ENCODE measurements around the gene GDF10. TPM values are rescaled to one million over a fixed set of nuclear protein-coding genes. Genes with fewer than 3 reads are reported as not detected.

GDF10 gene
- total and polyA plus RNA-seq, 2 donors (not counting 1 experiment from before 2014, with no cell fraction given), result not detected

GRCh38 chr10:47283101-47283630 is 16.8 kb upstream of the GDF10 start:
- Mint-ChIP-seq H3K27ac (no peak overlapping the region), H3K4me3 (no peak overlapping the region), H3K27me3 (peaks cover 3% of the 10 kb centered on the region), H3K9me3 (ENCODE audit: insufficient read depth) (no peaks in the 10 kb centered on the region), H3K4me1 (peaks cover 24% of the 10 kb centered on the region)
- Histone ChIP-seq H4K20me1 (ENCODE audit: control insufficient read depth, insufficient read depth, low read length, poor library complexity, severe bottlenecking) (no peaks in the 10 kb centered on the region), H3K27me3 (replicated peaks in 1 of 4; ENCODE audit: control extremely low read depth in 1 of 4, control insufficient read depth in 3 of 4, insufficient read depth in 4 of 4, low read length in 3 of 4) (no peaks in the 10 kb centered on the region), H2AFZ (ENCODE audit: insufficient read depth, low read depth, low read length, poor library complexity, severe bottlenecking) (no peak overlapping the region), H3K9ac (ENCODE audit: low read length) (no peak overlapping the region), H3K4me3 (ENCODE audit: control extremely low read depth in 1 of 5, extremely low read depth in 1 of 5, insufficient read depth in 1 of 5, low read depth in 2 of 5, low read length in 4 of 5) (no peak overlapping the region), H3K9me3 (ENCODE audit: control extremely low read depth in 1 of 3, control insufficient read depth in 2 of 3, insufficient read depth in 1 of 3, low read length in 2 of 3) (no peaks in the 10 kb centered on the region), H3K36me3 (replicated peaks in 1 of 2; ENCODE audit: control extremely low read depth in 1 of 2, control insufficient read depth in 1 of 2, extremely low read depth in 1 of 2, insufficient read depth in 2 of 2, low read length in 1 of 2) (no peaks in the 10 kb centered on the region), H3K79me2 (ENCODE audit: control insufficient read depth, insufficient read depth, low read length) (no peaks in the 10 kb centered on the region), H3K4me2 (replicated peaks; ENCODE audit: low read depth, low read length, poor library complexity, severe bottlenecking) (no peak overlapping the region), H3K4me1 (ENCODE audit: control insufficient read depth in 2 of 2, insufficient read depth in 2 of 2, low read length in 2 of 2) (peaks cover 7 to 15% of the 10 kb centered on the region in 2 donors), H3K27ac (ENCODE audit: low read length in 2 of 2) (no peak overlapping the region)
- no peak for DNase-seq
- CTCF ChIA-PET, result interaction anchor here (1.1 to 1.3 kb wide), 2 partner anchors 29 to 258 kb away, joined by 3 read pairs; no protein-coding TSS in a partner anchor
- TF ChIP-seq CTCF (IDR thresholded peaks at IDR 0.05), result no peak
- no peak for TF ChIP-seq EZH2 (IDR thresholded peaks at IDR 0.05; ENCODE audit: borderline replicate concordance, insufficient read depth, low read depth, low read length, poor library complexity, severe bottlenecking)
- POLR2A ChIA-PET, result no interaction called here
- WGBS (ENCODE audit: insufficient coverage), result 91% methylated on average over 9 of the region's 9 CpGs
- ATAC-seq (ENCODE audit: low read depth), result no peak
- intact Hi-C loops (cut with micrococcal nuclease), result no loop called here

- ATAC-seq (ENCODE audit: low read depth), result no peak
- H3K4me2 ChIP-seq (replicated peaks; ENCODE audit: low read depth, low read length, poor library complexity, severe bottlenecking), result no peak overlapping the region
- no peaks in the 10 kb centered on the region for H4K20me1 ChIP-seq (ENCODE audit: control insufficient read depth, insufficient read depth, low read length, poor library complexity, severe bottlenecking)
- DNase-seq, result no peak
- no peaks in the 10 kb centered on the region for H3K9me3 ChIP-seq (ENCODE audit: control extremely low read depth in 1 of 3, control insufficient read depth in 2 of 3, insufficient read depth in 1 of 3, low read length in 2 of 3)
- Mint-ChIP-seq H3K27ac (no peak overlapping the region), H3K4me3 (no peak overlapping the region), H3K27me3 (peaks cover 3% of the 10 kb centered on the region), H3K4me1 (peaks cover 24% of the 10 kb centered on the region), H3K9me3 (ENCODE audit: insufficient read depth) (no peaks in the 10 kb centered on the region)
- intact Hi-C loops (cut with micrococcal nuclease), result no loop called here
- H3K36me3 ChIP-seq (replicated peaks in 1 of 2; ENCODE audit: control extremely low read depth in 1 of 2, control insufficient read depth in 1 of 2, extremely low read depth in 1 of 2, insufficient read depth in 2 of 2, low read length in 1 of 2), result no peaks in the 10 kb centered on the region
- H2AFZ ChIP-seq (ENCODE audit: insufficient read depth, low read depth, low read length, poor library complexity, severe bottlenecking), result no peak overlapping the region
- no peaks in the 10 kb centered on the region for H3K27me3 ChIP-seq (replicated peaks in 1 of 4; ENCODE audit: control extremely low read depth in 1 of 4, control insufficient read depth in 3 of 4, insufficient read depth in 4 of 4, low read length in 3 of 4)
- CTCF ChIA-PET, result interaction anchor here (1.1 to 1.3 kb wide), 2 partner anchors 28 to 259 kb away, joined by 3 read pairs; no protein-coding TSS in a partner anchor
- POLR2A ChIA-PET, result no interaction called here
- TF ChIP-seq EZH2 (IDR thresholded peaks at IDR 0.05; ENCODE audit: borderline replicate concordance, insufficient read depth, low read depth, low read length, poor library complexity, severe bottlenecking) (no peak), CTCF (IDR thresholded peaks at IDR 0.05) (no peak)
- no peak overlapping the region for H3K27ac ChIP-seq (ENCODE audit: low read length in 2 of 2)
- H3K4me1 ChIP-seq (ENCODE audit: control insufficient read depth in 2 of 2, insufficient read depth in 2 of 2, low read length in 2 of 2), result peaks cover 7 to 15% of the 10 kb centered on the region in 2 donors
- H3K9ac ChIP-seq (ENCODE audit: low read length), result no peak overlapping the region
- H3K4me3 ChIP-seq (ENCODE audit: control extremely low read depth in 1 of 5, extremely low read depth in 1 of 5, insufficient read depth in 1 of 5, low read depth in 2 of 5, low read length in 4 of 5), result no peak overlapping the region
- no peaks in the 10 kb centered on the region for H3K79me2 ChIP-seq (ENCODE audit: control insufficient read depth, insufficient read depth, low read length)
Observed at GRCh38 chr10:47283848-47284247, 16.1 kb upstream of the GDF10 start.
